ENCODE data around the gene XPC.

DNA sequence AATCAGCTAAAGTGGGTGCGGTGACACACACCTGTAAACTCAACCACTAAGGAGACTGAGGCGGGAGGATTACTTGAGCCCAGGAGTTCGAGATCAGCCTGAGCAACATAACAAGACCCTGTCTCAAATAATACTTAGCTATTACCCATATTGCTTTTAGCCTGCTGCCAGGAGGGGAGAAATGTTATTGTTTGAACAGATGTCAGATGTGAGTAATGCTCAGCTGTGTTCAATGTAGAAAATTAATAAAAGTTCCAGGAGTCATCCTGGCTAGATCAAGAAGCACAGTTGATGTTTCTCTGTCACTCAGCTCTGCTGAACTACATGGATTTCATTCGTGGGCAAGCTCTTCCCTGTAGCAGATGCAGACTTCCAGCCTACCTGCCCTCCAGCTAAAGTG lies 22.4 kb upstream of the XPC start:
- no peak for TF ChIP-seq HDGF (IDR thresholded peaks at IDR 0.05; ENCODE audit: borderline replicate concordance)
- no peak for TF ChIP-seq FOXM1 (IDR thresholded peaks at IDR 0.05; ENCODE audit: borderline replicate concordance)
- TF ChIP-seq SUZ12 (IDR thresholded peaks at IDR 0.05): no peak
- no peak for TF ChIP-seq SP1 (IDR thresholded peaks at IDR 0.05)
- no peak for TF ChIP-seq ELF4 (IDR thresholded peaks at IDR 0.05)
- no peak for TF ChIP-seq ZNF384 (IDR thresholded peaks at IDR 0.05)
- TF ChIP-seq ARNT (IDR thresholded peaks at IDR 0.05): no peak
- TF ChIP-seq FOXK2 (IDR thresholded peaks at IDR 0.05): no peak
- TF ChIP-seq, protein P1, sequence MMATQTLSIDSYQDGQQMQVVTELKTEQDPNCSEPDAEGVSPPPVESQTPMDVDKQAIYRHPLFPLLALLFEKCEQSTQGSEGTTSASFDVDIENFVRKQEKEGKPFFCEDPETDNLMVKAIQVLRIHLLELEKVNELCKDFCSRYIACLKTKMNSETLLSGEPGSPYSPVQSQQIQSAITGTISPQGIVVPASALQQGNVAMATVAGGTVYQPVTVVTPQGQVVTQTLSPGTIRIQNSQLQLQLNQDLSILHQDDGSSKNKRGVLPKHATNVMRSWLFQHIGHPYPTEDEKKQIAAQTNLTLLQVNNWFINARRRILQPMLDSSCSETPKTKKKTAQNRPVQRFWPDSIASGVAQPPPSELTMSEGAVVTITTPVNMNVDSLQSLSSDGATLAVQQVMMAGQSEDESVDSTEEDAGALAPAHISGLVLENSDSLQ (IDR thresholded peaks at IDR 0.05): no peak
- no peak for TF ChIP-seq TARDBP (IDR thresholded peaks at IDR 0.05)
- no peak for TF ChIP-seq LEF1 (IDR thresholded peaks at IDR 0.05; ENCODE audit: borderline replicate concordance)
- TF ChIP-seq FOXA1 (IDR thresholded peaks at IDR 0.05): no peak
- TF ChIP-seq NFRKB (IDR thresholded peaks at IDR 0.05): no peak
- no peak for TF ChIP-seq L3MBTL2 (conservative IDR thresholded peaks at IDR 0.05)

Data from HEK293T (cell line).